GM18873 (cell line): ENCODE data around the gene PNPLA6.
"Not testable (repeated sequence)": the region's sequence is repeated elsewhere in the genome, so short reads cannot be mapped to it uniquely, and the experiment has no call there.

Source experiments
- ATAC-seq: cut with Tn5 transposase; IDR thresholded peaks from one replicate; pipeline ENCODE4 v1.9.1; 2021; ENCODE audit warnings: mild to moderate bottlenecking, moderate library complexity, moderate number of reproducible peaks; ENCODE audit not compliant: unreplicated experiment, low FRiP score

Gene PNPLA6

DNA sequence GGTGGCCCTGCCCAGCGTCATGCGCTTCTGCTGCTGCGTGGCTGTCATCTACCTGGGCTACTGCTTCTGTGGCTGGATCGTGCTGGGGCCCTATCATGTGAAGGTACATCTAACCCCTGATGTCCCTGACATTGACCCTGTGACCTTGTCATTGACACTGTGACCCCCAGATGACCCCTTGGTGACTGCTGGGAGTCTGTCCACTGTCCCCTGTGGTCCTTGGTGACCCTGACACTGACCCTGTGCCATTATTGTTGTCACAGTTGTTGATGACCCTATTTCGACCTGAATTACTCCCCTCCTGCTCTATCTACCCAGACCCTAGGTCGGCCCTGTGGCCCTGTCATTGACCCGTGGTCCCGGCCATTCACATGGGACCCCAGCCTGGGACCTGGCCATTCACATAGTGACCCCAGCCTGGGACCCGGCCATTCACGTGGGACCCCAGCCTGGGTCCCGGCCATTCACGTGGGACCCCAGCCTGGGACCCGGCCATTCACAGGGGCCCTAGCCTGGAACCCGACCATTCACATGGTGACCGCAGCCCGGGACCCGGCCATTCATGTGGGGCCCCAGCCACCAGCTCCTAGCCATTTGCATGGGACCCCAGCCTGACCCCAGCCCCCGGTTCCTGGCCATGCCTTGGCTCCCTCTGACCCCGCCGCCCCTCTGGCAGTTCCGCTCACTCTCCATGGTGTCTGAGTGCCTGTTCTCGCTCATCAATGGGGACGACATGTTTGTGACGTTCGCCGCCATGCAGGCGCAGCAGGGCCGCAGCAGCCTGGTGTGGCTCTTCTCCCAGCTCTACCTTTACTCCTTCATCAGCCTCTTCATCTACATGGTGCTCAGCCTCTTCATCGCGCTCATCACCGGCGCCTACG, 5.7 kb upstream of the PNPLA6 start:
- no peak for ATAC-seq

DNA sequence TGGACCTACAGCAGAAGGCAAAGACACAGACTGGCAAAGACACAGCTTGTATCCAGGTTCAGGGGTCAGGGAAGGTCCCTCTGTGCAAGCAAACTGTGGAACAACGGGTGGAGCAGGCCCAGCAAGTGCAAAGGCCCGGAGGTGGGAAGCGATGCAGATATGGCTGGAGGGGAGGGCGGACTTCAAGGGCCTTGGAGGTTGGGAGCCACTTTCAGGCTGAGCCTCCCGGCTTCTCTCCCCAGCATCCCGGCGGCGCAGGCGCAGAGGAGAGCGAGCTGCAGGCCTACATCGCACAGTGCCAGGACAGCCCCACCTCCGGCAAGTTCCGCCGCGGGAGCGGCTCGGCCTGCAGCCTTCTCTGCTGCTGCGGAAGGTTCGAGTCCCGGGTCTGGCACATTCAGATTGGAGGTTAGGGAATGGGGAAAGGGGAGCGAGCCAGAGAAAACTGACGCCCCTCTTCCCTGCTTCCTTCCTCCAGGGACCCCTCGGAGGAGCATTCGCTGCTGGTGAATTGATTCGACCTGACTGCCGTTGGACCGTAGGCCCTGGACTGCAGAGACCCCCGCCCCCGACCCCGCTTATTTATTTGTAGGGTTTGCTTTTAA, 2.1 kb upstream of the PNPLA6 start:
- no peak for ATAC-seq

GRCh38 chr19:7533925-7534480, 1.5 kb upstream of the PNPLA6 start:
- no peak for ATAC-seq

GRCh38 chr19:7534531-7535046, 928 bp upstream of the PNPLA6 start:
- ATAC-seq: no peak

- ATAC-seq: no peak
Measured at GRCh38 chr19:7535998-7536695, 630 bp downstream of the PNPLA6 start.

DNA sequence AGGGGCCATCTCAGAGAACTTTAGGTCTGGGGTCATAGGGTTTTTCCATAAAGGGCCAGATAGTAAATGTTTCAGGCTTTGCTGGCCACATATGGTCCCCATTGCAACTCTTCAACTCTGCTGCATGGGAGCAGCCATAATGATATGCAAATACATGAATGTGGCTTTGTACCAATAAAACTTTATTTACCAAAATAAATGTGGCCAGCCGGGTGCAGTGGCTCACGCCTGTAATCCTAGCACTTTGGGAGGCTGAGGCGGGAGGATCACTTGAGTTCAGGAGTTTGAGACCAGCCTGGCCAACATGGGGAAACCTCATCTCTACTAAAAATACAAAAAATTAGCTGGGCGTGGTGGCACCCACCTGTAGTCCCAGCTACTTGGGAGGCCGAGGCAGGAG, 3.5 kb downstream of the PNPLA6 start:
- not testable (repeated sequence) for ATAC-seq

DNA sequence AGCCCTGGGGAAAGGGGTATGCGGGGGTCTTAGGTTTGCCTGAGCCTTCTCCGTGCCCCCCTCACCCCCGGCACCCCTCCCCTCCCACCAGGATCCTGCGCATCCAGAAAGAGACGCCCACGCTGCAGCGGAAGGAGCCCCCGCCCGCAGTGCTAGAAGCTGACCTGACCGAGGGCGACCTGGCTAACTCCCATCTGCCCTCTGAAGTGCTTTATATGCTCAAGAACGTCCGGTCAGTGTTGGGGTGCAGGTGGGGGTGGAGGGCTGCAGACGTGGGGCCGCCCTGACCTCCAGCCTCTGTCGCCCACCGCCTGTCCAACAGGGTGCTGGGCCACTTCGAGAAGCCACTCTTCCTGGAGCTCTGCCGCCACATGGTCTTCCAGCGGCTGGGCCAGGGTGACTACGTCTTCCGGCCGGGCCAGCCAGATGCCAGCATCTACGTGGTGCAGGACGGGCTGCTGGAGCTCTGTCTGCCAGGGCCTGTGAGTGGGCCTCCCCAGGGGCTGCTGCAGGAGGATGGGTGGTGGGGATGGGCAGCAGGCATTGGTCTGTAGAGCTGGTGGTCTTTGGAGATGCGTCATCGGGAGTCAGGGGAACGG, 4.4 kb downstream of the PNPLA6 start:
- ATAC-seq: no peak

GRCh38 chr19:7540761-7541474, 5.4 kb downstream of the PNPLA6 start:
- no peak for ATAC-seq

DNA sequence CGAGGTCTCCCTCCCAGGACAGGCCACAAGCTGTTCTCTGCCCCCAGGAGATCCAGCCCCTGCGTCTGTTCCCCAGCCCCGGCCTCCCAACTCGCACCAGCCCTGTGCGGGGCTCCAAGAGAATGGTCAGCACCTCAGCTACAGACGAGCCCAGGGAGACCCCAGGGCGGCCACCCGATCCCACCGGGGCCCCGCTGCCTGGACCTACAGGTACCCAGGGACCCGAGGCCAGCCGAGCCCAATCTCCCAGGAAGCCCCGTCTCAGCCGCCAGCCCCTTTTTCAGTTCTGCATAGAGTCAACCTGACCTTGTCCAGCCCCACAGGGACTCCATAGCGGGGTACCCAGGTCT, 5.9 kb downstream of the PNPLA6 start:
- no peak for ATAC-seq

GRCh38 chr19:7541828-7542443, 6.4 kb downstream of the PNPLA6 start:
- ATAC-seq: no peak

GRCh38 chr19:7542556-7543348, 7.2 kb downstream of the PNPLA6 start:
- ATAC-seq: no peak

DNA sequence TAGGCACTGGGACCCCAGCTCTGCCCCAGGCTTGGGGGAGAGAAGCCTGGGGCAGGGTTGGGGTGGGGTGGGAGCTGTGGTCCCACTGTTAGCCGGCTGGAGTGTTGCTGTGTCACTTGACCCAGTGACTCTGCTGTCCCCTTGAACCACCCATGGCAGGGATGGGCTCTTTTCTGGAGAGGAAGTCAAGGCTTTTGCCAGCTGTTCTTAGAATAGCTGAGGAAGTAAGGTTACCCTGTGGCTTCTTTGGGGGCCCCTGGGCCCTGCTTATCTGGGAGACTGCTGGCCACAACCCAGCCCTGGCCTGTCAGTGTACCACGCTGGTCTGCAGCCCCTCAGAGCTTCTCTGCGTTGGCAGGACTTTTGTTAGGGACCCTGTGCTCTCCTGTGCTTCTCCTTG, 9.1 kb downstream of the PNPLA6 start:
- ATAC-seq: no peak

DNA sequence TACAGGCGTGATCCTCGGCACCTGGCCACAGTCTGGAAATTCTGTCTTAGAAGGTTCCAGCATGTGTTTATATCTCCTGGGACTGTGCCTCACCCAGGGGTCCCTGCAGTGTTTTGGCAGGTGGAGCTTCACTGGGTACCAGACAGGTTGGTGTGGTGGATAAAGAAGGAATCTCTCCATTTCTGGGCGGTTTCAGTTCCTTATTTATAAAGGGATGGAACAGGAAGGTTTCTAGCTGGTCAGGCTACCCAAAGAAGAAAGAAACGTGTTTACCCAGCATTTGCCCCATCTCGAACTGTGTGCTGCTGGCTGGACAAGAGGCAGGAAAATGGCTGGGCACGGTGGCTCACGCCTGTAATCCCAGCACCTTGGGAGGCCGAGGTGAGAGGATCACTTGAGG, 9.8 kb downstream of the PNPLA6 start:
- ATAC-seq: no peak

GRCh38 chr19:7545904-7546303, 10.4 kb downstream of the PNPLA6 start:
- no peak for ATAC-seq

GRCh38 chr19:7547159-7547558, 11.6 kb downstream of the PNPLA6 start:
- ATAC-seq: no peak

- no peak for ATAC-seq
Measured at GRCh38 chr19:7549429-7550148, 14.1 kb downstream of the PNPLA6 start.

DNA sequence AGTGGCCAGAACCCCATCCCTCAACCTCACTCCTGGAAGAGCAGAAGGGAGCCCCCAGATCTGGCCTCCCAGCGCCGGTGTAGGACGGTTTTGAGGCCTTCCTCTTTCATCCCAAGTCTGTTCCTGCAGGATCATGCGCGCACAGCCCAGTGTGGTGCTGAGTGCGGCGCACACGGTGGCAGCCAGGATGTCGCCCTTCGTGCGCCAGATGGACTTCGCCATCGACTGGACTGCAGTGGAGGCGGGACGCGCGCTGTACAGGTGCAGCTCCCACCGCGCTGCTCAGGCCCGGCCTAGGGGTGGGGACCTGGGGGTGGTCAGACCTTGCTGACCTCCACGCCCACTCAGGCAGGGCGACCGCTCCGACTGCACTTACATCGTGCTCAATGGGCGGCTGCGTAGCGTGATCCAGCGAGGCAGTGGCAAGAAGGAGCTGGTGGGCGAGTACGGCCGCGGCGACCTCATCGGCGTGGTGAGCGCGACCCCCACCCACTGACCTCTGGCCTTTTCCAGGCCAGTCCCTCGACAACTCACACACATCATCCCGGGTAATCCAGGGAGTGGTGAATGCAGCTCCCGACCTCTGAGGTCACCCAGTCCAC, 14.8 kb downstream of the PNPLA6 start:
- ATAC-seq: no peak
